Mesenchymal stem cell (in vitro differentiated cells and primary cell): ENCODE measurements around the gene SLC9C2.

Experiments used
- DNase-seq: peaks from one replicate; pipeline ENCODE4 v3.0.0-alpha.2; 2013
- H2AFZ ChIP-seq: one replicate; pipeline ENCODE4 v1.6.1; 2013; ENCODE audit warnings: low read depth, mild to moderate bottlenecking, control low read depth, inconsistent platforms, low read length, moderate library complexity
- H2AK5ac ChIP-seq: 2 replicates; pipeline ENCODE4 v1.6.1; 2013; ENCODE audit warnings: low read length, moderate library complexity, mild to moderate bottlenecking, inconsistent platforms; ENCODE audit not compliant: severe bottlenecking
- H2BK120ac ChIP-seq: one replicate; pipeline ENCODE4 v1.6.1; 2013; ENCODE audit warnings: low read depth, mild to moderate bottlenecking, inconsistent platforms, low read length, moderate library complexity
- H2BK12ac ChIP-seq, 2 experiments: one replicate each; pipeline ENCODE4 v1.6.1; 2013; ENCODE audit warnings: inconsistent platforms in 2 of 2, low read length in 2 of 2, mild to moderate bottlenecking in 2 of 2, moderate library complexity in 2 of 2, control low read depth in 1 of 2
- H2BK15ac ChIP-seq: one replicate; pipeline ENCODE4 v1.6.1; 2013; ENCODE audit warnings: mild to moderate bottlenecking, low read depth, inconsistent platforms; ENCODE audit not compliant: poor library complexity, severe bottlenecking
- H2BK5ac ChIP-seq: 2 replicates; pipeline ENCODE4 v1.6.1; 2013; ENCODE audit warnings: low read depth, mild to moderate bottlenecking, low read length, control low read depth, inconsistent platforms; ENCODE audit not compliant: poor library complexity, severe bottlenecking
- H3K14ac ChIP-seq, 2 experiments: one replicate each; pipeline ENCODE4 v1.6.1; 2013; ENCODE audit warnings: inconsistent platforms in 2 of 2, low read length in 2 of 2, control low read depth in 1 of 2, mild to moderate bottlenecking in 1 of 2, moderate library complexity in 1 of 2
- H3K18ac ChIP-seq, 2 experiments: one replicate each; pipeline ENCODE4 v1.6.1; 2013; ENCODE audit warnings: inconsistent platforms in 2 of 2, low read length in 2 of 2, control low read depth in 1 of 2, low read depth in 1 of 2, mild to moderate bottlenecking in 1 of 2
- H3K23ac ChIP-seq, 2 experiments: one replicate each; pipeline ENCODE4 v1.6.1; 2013; ENCODE audit warnings: inconsistent platforms in 2 of 2, low read length in 2 of 2, mild to moderate bottlenecking in 2 of 2, moderate library complexity in 2 of 2, control low read depth in 1 of 2
- H3K27ac ChIP-seq: 2 replicates; pipeline ENCODE4 v1.5.1; 2013; ENCODE audit warnings: mild to moderate bottlenecking, moderate library complexity, low read length, control low read depth, inconsistent platforms; ENCODE audit not compliant: poor library complexity, severe bottlenecking
- H3K27me3 ChIP-seq, 2 experiments: 2 replicates each; pipeline versions ENCODE4 v1.6.1 to v1.7.0; 2013; ENCODE audit warnings: low read length in 2 of 2, mild to moderate bottlenecking in 2 of 2, moderate library complexity in 2 of 2, control low read depth in 1 of 2, inconsistent platforms in 1 of 2; ENCODE audit not compliant: control insufficient read depth in 1 of 2, insufficient read depth in 1 of 2
- H3K36me3 ChIP-seq, 2 experiments: 2 replicates each; pipeline versions ENCODE4 v1.6.1 to v1.7.0; 2013; ENCODE audit warnings: low read length in 2 of 2, control low read depth in 1 of 2, inconsistent platforms in 1 of 2, low read depth in 1 of 2, mild to moderate bottlenecking in 1 of 2; ENCODE audit not compliant: insufficient read depth in 2 of 2, control insufficient read depth in 1 of 2
- H3K4ac ChIP-seq, 2 experiments: one replicate each; pipeline ENCODE4 v1.6.1; 2013; ENCODE audit warnings: inconsistent platforms in 2 of 2, low read length in 2 of 2, mild to moderate bottlenecking in 2 of 2, moderate library complexity in 2 of 2, control low read depth in 1 of 2, low read depth in 1 of 2
- H3K4me1 ChIP-seq: 2 replicates; pipeline ENCODE4 v1.6.1; 2013; ENCODE audit warnings: low read depth, low read length, control low read depth; ENCODE audit not compliant: control insufficient read depth, insufficient read depth
- H3K4me2 ChIP-seq: 2 replicates; pipeline ENCODE4 v1.6.1; 2013; ENCODE audit warnings: low read length, mild to moderate bottlenecking, inconsistent platforms; ENCODE audit not compliant: poor library complexity, severe bottlenecking
- H3K4me3 ChIP-seq, 2 experiments: 2 replicates each; pipeline versions ENCODE4 v1.5.1 to v1.7.0; 2013; ENCODE audit warnings: low read length in 2 of 2, mild to moderate bottlenecking in 2 of 2, control low read depth in 1 of 2, low read depth in 1 of 2; ENCODE audit not compliant: insufficient read depth in 1 of 2
- H3K79me1 ChIP-seq: replicated peaks from 2 replicates; pipeline ENCODE4 v1.6.1; 2013; ENCODE audit warnings: mild to moderate bottlenecking, control low read depth, low read length, inconsistent platforms; ENCODE audit not compliant: poor library complexity, severe bottlenecking
- H3K9ac ChIP-seq: 2 replicates; pipeline ENCODE4 v1.7.0; 2013; ENCODE audit warnings: mild to moderate bottlenecking, low read length, moderate library complexity
- H3K9me3 ChIP-seq: 2 replicates; pipeline ENCODE4 v1.7.0; 2013; ENCODE audit warnings: mild to moderate bottlenecking, low read length; ENCODE audit not compliant: control insufficient read depth
- H4K8ac ChIP-seq: one replicate; pipeline ENCODE4 v1.6.1; 2013; ENCODE audit warnings: inconsistent platforms, mild to moderate bottlenecking, low read length, moderate library complexity
- H4K91ac ChIP-seq: one replicate; pipeline ENCODE4 v1.6.1; 2013; ENCODE audit warnings: mild to moderate bottlenecking, low read length, inconsistent platforms
- WGBS: methylation state at CpG from one replicate; pipeline ENCODE4 v1.1.7; 2013; ENCODE audit warnings: mixed read lengths; 5-methylcytosine and 5-hydroxymethylcytosine counted together

Gene SLC9C2

DNA sequence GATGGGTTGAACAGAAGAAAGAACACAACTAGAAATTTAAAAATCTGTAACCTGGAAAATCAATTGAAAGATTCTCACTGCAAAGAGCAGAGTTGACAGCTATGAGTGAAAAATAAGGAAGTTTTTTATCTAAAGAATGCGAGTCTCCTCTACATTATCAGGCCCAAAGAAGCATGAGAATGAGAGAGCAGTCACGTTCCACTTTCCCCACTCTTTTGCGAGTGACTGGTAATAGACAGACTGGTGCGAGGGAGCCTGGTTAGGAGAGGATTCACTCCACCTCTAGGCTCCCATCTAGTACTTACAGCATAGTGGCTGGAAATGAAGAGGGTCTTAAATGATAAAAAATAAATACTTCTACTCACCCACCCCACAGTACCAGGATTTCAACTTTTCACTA, 73.8 kb downstream of the SLC9C2 start:
- Histone ChIP-seq H3K14ac (no peak overlapping the region), H3K4ac (no peak overlapping the region), H3K4me3 (no peak overlapping the region), H2BK5ac (no peak overlapping the region), H3K36me3 (no peaks in the 10 kb centered on the region), H2AK5ac (no peak overlapping the region), H3K4me2 (no peak overlapping the region), H2BK120ac (no peak overlapping the region), H4K8ac (no peak overlapping the region), H3K18ac (no peak overlapping the region), H4K91ac (no peak overlapping the region), H3K27me3 (no peaks in the 10 kb centered on the region), H3K23ac (no peak overlapping the region), H3K9me3 (no peaks in the 10 kb centered on the region), H3K4me1 (no peaks in the 10 kb centered on the region), H2BK15ac (no peak overlapping the region), H2AFZ (no peak overlapping the region), H3K27ac (no peak overlapping the region), H3K9ac (no peak overlapping the region), H2BK12ac (no peak overlapping the region), H3K79me1 (no peaks in the 10 kb centered on the region)
- no peak for DNase-seq
- WGBS = 86% methylated on average over 3 of the region's 4 CpGs

DNA sequence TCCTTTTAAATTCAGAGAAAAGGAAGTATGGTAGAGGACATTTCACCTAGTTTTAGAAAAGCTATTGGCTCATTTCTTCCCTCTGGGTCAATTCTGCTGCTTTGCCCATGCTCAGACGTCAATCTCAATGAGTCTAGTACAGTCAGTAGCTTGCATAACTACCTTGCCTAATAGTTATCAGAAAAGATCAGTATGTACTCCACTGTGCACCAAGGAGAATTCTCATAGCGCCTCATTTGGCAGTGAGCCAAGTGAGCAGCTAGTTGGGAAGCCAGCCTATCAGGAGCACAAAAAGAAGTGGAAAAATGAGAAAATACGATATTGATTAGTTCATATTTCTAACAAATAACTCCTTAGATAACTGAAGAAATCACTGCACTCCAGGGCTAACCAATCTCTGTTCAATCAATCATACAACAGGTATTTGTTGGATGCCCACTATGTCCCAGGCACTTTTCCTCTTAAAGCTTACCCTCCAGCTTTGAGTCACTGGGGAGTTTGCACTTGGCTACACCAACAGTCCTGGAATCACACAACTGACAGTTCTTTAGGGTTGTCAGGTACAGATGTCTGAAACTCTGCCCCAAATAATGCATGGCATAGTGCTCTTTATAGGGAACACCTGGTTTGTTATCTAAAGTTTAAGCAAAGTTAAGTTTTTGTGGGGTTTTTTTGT, 75.6 kb downstream of the SLC9C2 start:
- Histone ChIP-seq H3K36me3 (no peaks in the 10 kb centered on the region), H2BK12ac (no peak overlapping the region)
- 78% methylated on average over 3 of the region's 3 CpGs for WGBS

DNA sequence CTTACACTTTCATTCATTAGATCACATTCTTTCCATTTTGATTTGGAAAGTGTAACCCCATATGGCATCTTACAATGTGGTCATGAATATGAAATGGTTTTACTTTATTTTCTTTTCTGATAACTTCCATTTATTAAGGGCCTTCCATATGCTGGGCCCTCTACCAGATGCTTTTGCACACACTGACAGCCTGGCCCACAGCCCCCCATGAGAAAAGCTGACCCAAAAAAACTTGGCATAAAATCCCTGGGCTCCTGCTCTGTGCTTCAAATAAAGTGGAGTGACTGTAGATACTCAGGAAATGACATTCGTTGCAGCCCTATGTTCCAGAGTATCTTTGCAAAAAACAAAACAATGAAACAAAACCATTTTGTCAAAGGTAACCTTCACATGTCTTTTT, 76.9 kb downstream of the SLC9C2 start:
- Histone ChIP-seq H3K27me3 (no peaks in the 10 kb centered on the region), H3K27ac (no peak overlapping the region), H3K23ac (no peak overlapping the region), H3K4me2 (no peak overlapping the region), H3K14ac (no peak overlapping the region), H2AK5ac (no peak overlapping the region), H3K79me1 (no peaks in the 10 kb centered on the region), H3K9me3 (no peaks in the 10 kb centered on the region), H3K4me1 (no peaks in the 10 kb centered on the region), H2BK120ac (no peak overlapping the region), H3K4ac (no peak overlapping the region), H3K4me3 (no peak overlapping the region), H4K91ac (no peak overlapping the region), H3K18ac (no peak overlapping the region), H4K8ac (no peak overlapping the region), H2BK12ac (no peak overlapping the region), H2BK5ac (no peak overlapping the region), H3K36me3 (no peaks in the 10 kb centered on the region), H2AFZ (no peak overlapping the region), H3K9ac (no peak overlapping the region), H2BK15ac (no peak overlapping the region)
- 93% methylated on average over 1 of the region's 1 CpG for WGBS
- DNase-seq = no peak

More for the DNA sequence above, 75.6 kb downstream of the SLC9C2 start:
- H3K9ac ChIP-seq = no peak overlapping the region
- H3K9me3 ChIP-seq = no peaks in the 10 kb centered on the region
- no peak overlapping the region for H4K91ac ChIP-seq
- H2AFZ ChIP-seq = no peak overlapping the region
- H3K23ac ChIP-seq = no peak overlapping the region
- no peak overlapping the region for H4K8ac ChIP-seq
- no peak overlapping the region for H3K14ac ChIP-seq
- no peaks in the 10 kb centered on the region for H3K4me1 ChIP-seq
- H3K27ac ChIP-seq = no peak overlapping the region
- no peak overlapping the region for H2BK15ac ChIP-seq
- no peak overlapping the region for H3K4ac ChIP-seq
- no peak overlapping the region for H2BK5ac ChIP-seq
- H2AK5ac ChIP-seq = no peak overlapping the region
- H3K18ac ChIP-seq = no peak overlapping the region
- no peak overlapping the region for H2BK120ac ChIP-seq
- no peak overlapping the region for H3K4me2 ChIP-seq
- DNase-seq = peak; percentile 41
- no peaks in the 10 kb centered on the region for H3K27me3 ChIP-seq
- no peak overlapping the region for H3K4me3 ChIP-seq
- H3K79me1 ChIP-seq = no peaks in the 10 kb centered on the region

DNA sequence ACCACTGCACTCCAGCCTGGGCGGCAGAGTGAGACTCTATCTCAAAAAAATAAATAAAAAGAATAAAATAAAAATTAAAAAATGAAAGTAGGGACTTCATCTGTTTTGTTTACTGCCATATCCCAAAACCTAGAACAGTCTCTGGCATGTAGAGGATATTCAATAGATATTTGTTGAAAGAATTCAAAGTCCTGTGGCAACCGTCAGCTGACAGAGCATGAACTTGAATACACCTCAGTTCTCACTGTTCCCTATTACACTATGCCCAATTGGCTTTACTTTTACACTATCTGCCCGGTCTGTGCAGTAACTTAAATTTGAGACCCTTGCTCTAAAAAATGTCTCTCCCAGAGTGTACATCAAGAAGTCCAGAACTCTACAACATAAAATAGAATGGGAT, 79.5 kb downstream of the SLC9C2 start:
- Histone ChIP-seq H3K27me3 (no peaks in the 10 kb centered on the region), H4K91ac (no peak overlapping the region), H2BK12ac (no peak overlapping the region), H3K4ac (no peak overlapping the region), H3K9me3 (no peaks in the 10 kb centered on the region), H3K79me1 (no peaks in the 10 kb centered on the region), H2BK5ac (no peak overlapping the region), H4K8ac (no peak overlapping the region), H3K23ac (no peak overlapping the region), H3K4me2 (no peak overlapping the region), H3K4me1 (no peaks in the 10 kb centered on the region), H3K27ac (no peak overlapping the region), H3K36me3 (no peaks in the 10 kb centered on the region), H2AFZ (no peak overlapping the region), H3K18ac (no peak overlapping the region), H3K4me3 (no peak overlapping the region), H3K14ac (no peak overlapping the region), H2BK15ac (no peak overlapping the region), H3K9ac (no peak overlapping the region), H2AK5ac (no peak overlapping the region), H2BK120ac (no peak overlapping the region)
- DNase-seq = no peak
- WGBS = 90% methylated on average over 2 of the region's 3 CpGs
